B cell (primary cell): ENCODE measurements around the gene THSD7B.

Experiments used
- CTCF ChIP-seq: fragments of 200-600 bp; IDR thresholded peaks from one replicate; pipeline ENCODE4 v1.8.0; 2022; ENCODE audit warnings: antibody characterized with exemption, mild to moderate bottlenecking
- EZH2 ChIP-seq: IDR thresholded peaks from 2 replicates; pipeline ENCODE4 v1.6.1; 2012; ENCODE audit warnings: borderline replicate concordance, low read depth, mild to moderate bottlenecking, moderate library complexity, low read length; ENCODE audit not compliant: insufficient read depth, poor library complexity, severe bottlenecking

GRCh38 chr2:137302957-137303356, 537.6 kb downstream of the THSD7B start:
- TF ChIP-seq EZH2 (no peak), CTCF (no peak)
